ENCODE results near the gene SOST. TPM values are rescaled to one million over a fixed set of nuclear protein-coding genes. Genes with fewer than 3 reads are reported as not detected.

The SOST gene
- total RNA-seq, 2 experiments from 2014 or later = not detected

DNA sequence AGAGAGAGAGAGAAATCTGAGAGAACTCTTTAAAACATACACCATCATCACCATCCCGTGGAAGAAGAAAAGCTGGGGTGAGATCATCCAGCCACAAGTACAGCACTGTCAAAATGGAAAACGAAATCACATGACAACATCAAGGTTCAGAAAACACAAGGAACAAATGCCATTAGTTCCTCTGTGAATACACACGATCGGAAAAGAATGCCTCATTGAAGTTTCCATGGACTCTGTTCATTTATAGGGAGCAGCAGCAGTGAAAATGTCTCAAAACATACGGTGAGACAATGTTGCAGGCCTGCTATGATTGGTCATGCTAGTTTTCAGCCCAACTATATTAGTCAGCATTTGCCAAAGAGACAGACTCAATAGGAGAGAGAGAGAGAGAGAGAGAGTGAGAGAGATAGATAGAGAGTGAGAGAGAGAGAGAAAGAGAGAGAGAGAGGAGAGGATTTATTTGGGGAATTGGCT is 26.1 kb upstream of the SOST start:
- Mint-ChIP-seq H3K36me3 (no peaks in the 10 kb centered on the region), H3K27me3 (peaks cover 63% of the 10 kb centered on the region), H3K9me3 (ENCODE audit: low read depth) (no peaks in the 10 kb centered on the region), H3K27ac (no peak overlapping the region), H3K4me1 (peaks cover 5% of the 10 kb centered on the region), H3K4me3 (no peak overlapping the region)
- ATAC-seq (no peak), DNase-seq (no peak)
- CTCF ChIA-PET = no interaction called here

- no peak overlapping the region for H3K27ac Mint-ChIP-seq
- no peak overlapping the region for H3K4me3 Mint-ChIP-seq
- CTCF ChIA-PET = no interaction called here
- no peak for ATAC-seq
- H3K36me3 Mint-ChIP-seq = no peaks in the 10 kb centered on the region
- no peak for DNase-seq
- H3K4me1 Mint-ChIP-seq = peaks cover 10% of the 10 kb centered on the region
- no peaks in the 10 kb centered on the region for H3K9me3 Mint-ChIP-seq (ENCODE audit: low read depth)
- H3K27me3 Mint-ChIP-seq = peaks cover 68% of the 10 kb centered on the region
Measured at GRCh38 chr17:43784068-43784467, 25.5 kb upstream of the SOST start.

GRCh38 chr17:43782913-43783680 is 24.5 kb upstream of the SOST start:
- peaks cover 63% of the 10 kb centered on the region for H3K27me3 Mint-ChIP-seq
- H3K9me3 Mint-ChIP-seq (ENCODE audit: low read depth) = no peaks in the 10 kb centered on the region
- H3K4me3 Mint-ChIP-seq = no peak overlapping the region
- H3K36me3 Mint-ChIP-seq = no peaks in the 10 kb centered on the region
- CTCF ChIA-PET = interaction anchor here (1.6 kb wide), 1 partner anchor 10 kb away, joined by 6 read pairs; no protein-coding TSS in a partner anchor
- no peak overlapping the region for H3K27ac Mint-ChIP-seq
- H3K4me1 Mint-ChIP-seq = peaks cover 11% of the 10 kb centered on the region
- ATAC-seq = no peak
- DNase-seq = no peak

GRCh38 chr17:43780135-43780534 is 21.5 kb upstream of the SOST start, which contains the start of gene CFAP97D1:
Gene CFAP97D1 (plus strand): TSS chr17:43780435. CDS start chr17:43780463, 28 bp downstream.
- H3K27ac Mint-ChIP-seq = no peak within 1 kb of the TSS
- ATAC-seq (no peak), DNase-seq (no peak)
- H3K4me1 Mint-ChIP-seq = peaks cover 13% of the 10 kb centered on the region
- H3K27me3 Mint-ChIP-seq = peaks cover 59% of the 10 kb centered on the region
- no peaks in the 10 kb centered on the region for H3K9me3 Mint-ChIP-seq (ENCODE audit: low read depth)
- CTCF ChIA-PET = interaction anchor here (1.8 kb wide), 1 partner anchor 13 kb away, joined by 7 read pairs; no protein-coding TSS in a partner anchor
- H3K36me3 Mint-ChIP-seq = no peaks in the 10 kb centered on the region
- peak within 1 kb of the TSS; percentile 80 for H3K4me3 Mint-ChIP-seq

- CTCF ChIA-PET = interaction anchor here (0.8 to 2.2 kb wide), 6 partner anchors 12 to 85 kb away, joined by 3 to 16 read pairs (median 5); no protein-coding TSS in a partner anchor
- DNase-seq (peak; percentile 51), ATAC-seq (no peak)
- Mint-ChIP-seq H3K36me3 (no peaks in the 10 kb centered on the region), H3K9me3 (ENCODE audit: low read depth) (no peaks in the 10 kb centered on the region), H3K4me1 (peaks cover 11% of the 10 kb centered on the region), H3K4me3 (peak overlapping the region; percentile 80), H3K27me3 (peaks cover 52% of the 10 kb centered on the region), H3K27ac (no peak overlapping the region)
Measured at GRCh38 chr17:43779145-43780125, 20.8 kb upstream of the SOST start.

DNA sequence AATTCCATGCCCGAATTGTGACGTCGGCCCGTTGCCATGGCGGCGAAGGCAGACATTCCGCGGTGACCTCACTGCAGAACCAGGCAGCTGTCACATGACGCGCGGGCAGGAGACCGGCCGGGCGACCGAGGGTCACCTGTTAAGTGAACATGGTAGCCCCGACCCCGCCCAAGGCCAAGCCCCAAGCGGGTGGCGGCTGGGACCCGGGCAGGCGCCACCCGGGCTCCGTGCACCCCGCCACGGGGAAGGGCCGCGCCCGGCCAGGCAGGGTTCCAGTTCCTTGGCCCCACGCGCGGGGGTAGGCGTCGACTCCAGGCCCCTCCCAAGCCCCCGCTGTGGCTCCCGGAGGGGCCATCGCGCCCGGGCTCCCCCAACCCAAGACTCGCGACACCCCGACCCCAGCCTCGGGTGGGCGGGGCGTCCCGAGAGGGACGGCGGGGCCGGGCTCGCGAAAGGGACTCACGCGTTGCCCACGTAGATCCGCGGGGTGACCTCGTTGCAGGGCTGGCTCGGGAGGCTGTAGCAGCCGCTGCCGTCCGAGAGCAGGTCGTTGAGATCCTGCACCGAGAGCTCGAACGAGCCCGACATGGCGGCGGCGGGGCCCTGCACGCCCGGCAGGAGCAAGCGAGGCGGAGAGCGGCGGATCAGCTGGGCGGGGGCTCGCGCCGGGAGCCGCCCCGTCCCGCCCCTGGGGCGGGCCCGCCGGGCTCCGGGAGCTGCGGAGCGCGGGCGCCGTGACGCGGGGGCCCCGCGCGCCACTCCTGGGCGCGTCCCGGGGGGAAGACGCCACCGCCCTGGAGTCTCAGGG is 19.9 kb upstream of the SOST start, which contains the start of gene DUSP3:
DUSP3 (minus strand) TSS at position 641 of the 808 bp plus-strand sequence; CDS start at position 588, 53 bp downstream.
- Mint-ChIP-seq H3K9me3 (ENCODE audit: low read depth) (no peaks in the 10 kb centered on the region), H3K36me3 (peaks cover 1% of the 10 kb centered on the region)
- ATAC-seq = peak; percentile 98

GRCh38 chr17:43774304-43775250 is 16.0 kb upstream of the SOST start:
- H3K9me3 Mint-ChIP-seq (ENCODE audit: low read depth) = no peaks in the 10 kb centered on the region
- peaks cover 5% of the 10 kb centered on the region for H3K27me3 Mint-ChIP-seq
- H3K4me3 Mint-ChIP-seq = no peak overlapping the region
- CTCF ChIA-PET = interaction anchor here (0.8 to 2.8 kb wide), 3 partner anchors 8 to 136 kb away, joined by 5 to 19 read pairs (median 9); no protein-coding TSS in a partner anchor
- H3K36me3 Mint-ChIP-seq = peaks cover 1% of the 10 kb centered on the region
- H3K27ac Mint-ChIP-seq = no peak overlapping the region
- no peak for DNase-seq
- no peak for ATAC-seq
- H3K4me1 Mint-ChIP-seq = peaks cover 10% of the 10 kb centered on the region

More for the DNA sequence above, 19.9 kb upstream of the SOST start, which contains the start of gene DUSP3:
- peaks cover 43% of the 10 kb centered on the region for H3K27me3 Mint-ChIP-seq
- H3K4me1 Mint-ChIP-seq = peaks cover 11% of the 10 kb centered on the region
- DNase-seq = peak; percentile 75
- peak within 1 kb of the TSS; percentile 73 for H3K27ac Mint-ChIP-seq
- CTCF ChIA-PET = interaction anchor here (0.8 to 2.2 kb wide), 6 partner anchors 12 to 161 kb away, joined by 3 to 16 read pairs (median 4); no protein-coding TSS in a partner anchor
- H3K4me3 Mint-ChIP-seq = peak within 1 kb of the TSS; percentile 80

DNA sequence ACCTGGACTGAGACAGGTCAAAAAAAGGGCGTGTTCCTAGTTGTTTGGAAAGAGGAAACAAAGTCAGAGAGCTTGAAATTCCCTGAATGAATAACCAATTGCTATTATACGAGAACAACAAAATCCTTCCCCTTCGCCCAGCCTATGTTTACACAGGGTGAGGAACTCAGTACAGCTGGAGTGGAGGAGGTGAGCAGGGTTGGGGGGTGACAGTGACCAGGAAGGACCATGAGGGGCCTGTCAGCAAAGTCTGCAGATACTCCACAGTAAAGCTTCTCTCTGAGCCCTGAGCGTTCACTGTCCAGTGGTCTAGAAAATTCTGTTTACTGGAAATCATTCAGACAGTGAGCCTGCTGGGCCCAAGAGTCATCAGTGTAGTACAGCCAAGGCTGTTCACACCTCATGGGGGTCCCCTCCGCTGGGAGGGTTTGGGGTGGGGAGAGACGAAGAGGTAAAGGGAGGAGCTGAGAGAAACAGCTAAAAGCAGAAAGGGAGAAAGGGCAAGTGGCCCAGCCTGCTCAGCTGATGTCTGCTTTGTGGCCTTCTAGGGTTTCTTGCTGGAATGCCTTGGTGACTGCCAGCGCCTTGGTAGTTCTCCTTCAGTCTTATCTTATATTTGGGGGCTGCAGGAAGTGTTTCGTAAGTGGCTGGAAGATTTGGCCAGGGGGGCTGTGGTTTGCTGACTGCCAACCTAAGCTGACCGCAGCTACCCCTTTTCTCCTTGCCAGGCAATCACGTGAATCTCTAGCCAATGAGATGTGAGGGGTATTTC is 14.5 kb upstream of the SOST start:
- CTCF ChIA-PET = interaction anchor here (1.4 to 1.5 kb wide), 3 partner anchors 9 to 78 kb away, joined by 3 to 9 read pairs (median 6); no protein-coding TSS in a partner anchor
- DNase-seq = no peak
- Mint-ChIP-seq H3K36me3 (peaks cover 1% of the 10 kb centered on the region), H3K4me1 (peaks cover 5% of the 10 kb centered on the region), H3K4me3 (no peak overlapping the region), H3K27ac (no peak overlapping the region), H3K9me3 (ENCODE audit: low read depth) (no peaks in the 10 kb centered on the region), H3K27me3 (no peaks in the 10 kb centered on the region)
- no peak for ATAC-seq

- Mint-ChIP-seq H3K27ac (no peak overlapping the region), H3K36me3 (peaks cover 1% of the 10 kb centered on the region), H3K27me3 (no peaks in the 10 kb centered on the region), H3K4me1 (peaks cover 3% of the 10 kb centered on the region), H3K9me3 (ENCODE audit: low read depth) (no peaks in the 10 kb centered on the region), H3K4me3 (no peak overlapping the region)
- ATAC-seq = no peak
- CTCF ChIA-PET = interaction anchor here (0.9 to 1.4 kb wide), 2 partner anchors 11 to 76 kb away, joined by 3 to 5 read pairs; no protein-coding TSS in a partner anchor
- DNase-seq = no peak
Measured at GRCh38 chr17:43771463-43771862, 12.9 kb upstream of the SOST start.

DNA sequence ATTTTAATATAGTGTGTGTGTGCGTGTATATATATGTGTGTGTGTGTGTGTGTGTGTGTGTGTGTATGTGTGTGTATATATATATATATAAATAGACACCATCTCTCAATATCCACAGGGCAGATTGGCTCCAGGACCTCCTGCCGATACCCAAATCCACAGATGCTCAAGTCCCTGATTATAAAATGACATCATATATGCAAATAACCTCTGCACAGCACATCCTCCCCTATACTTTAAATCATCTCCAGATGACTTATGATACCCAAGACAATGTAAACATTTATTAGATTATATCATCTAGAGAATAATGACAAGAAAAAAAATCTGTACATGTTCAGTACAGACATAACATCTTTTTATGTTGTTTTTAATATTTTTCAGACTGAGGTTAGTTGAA is 12.4 kb upstream of the SOST start:
- Mint-ChIP-seq H3K9me3 (ENCODE audit: low read depth) (no peaks in the 10 kb centered on the region), H3K4me3 (no peak overlapping the region), H3K36me3 (peaks cover 1% of the 10 kb centered on the region), H3K27me3 (no peaks in the 10 kb centered on the region), H3K4me1 (peaks cover 3% of the 10 kb centered on the region), H3K27ac (no peak overlapping the region)
- DNase-seq (no peak), ATAC-seq (no peak)
- CTCF ChIA-PET = interaction anchor here (1.6 to 20.3 kb wide), 2 partner anchors 11 to 69 kb away, joined by 9 to 569 read pairs; no protein-coding TSS in a partner anchor

- peaks cover 3% of the 10 kb centered on the region for H3K4me1 Mint-ChIP-seq
- CTCF ChIA-PET = interaction anchor here (1.2 to 20.3 kb wide), 3 partner anchors 9 to 68 kb away, joined by 3 to 569 read pairs (median 9); no protein-coding TSS in a partner anchor
- no peaks in the 10 kb centered on the region for H3K9me3 Mint-ChIP-seq (ENCODE audit: low read depth)
- H3K27ac Mint-ChIP-seq = no peak overlapping the region
- H3K4me3 Mint-ChIP-seq = no peak overlapping the region
- peaks cover 3% of the 10 kb centered on the region for H3K27me3 Mint-ChIP-seq
- DNase-seq = peak; percentile 37
- no peak for ATAC-seq
- peaks cover 1% of the 10 kb centered on the region for H3K36me3 Mint-ChIP-seq
Measured at GRCh38 chr17:43769859-43770258, 11.3 kb upstream of the SOST start.
